ENCODE results near the gene CCT6A. TPM values are rescaled to one million over a fixed set of nuclear protein-coding genes. Genes with fewer than 3 reads are reported as not detected.
"Not testable (repeated sequence)": the region's sequence is repeated elsewhere in the genome, so short reads cannot be mapped to it uniquely, and the experiment has no call there.

Gene CCT6A
- total and polyA plus RNA-seq, 2 of the 4 experiments (the other 2 are of a cell fraction), result 135 to 265 TPM

GRCh38 chr7:56030340-56030739 is 21.2 kb upstream of the CCT6A start:
- Histone ChIP-seq H2AFZ (replicated peaks; ENCODE audit: low read length, poor library complexity) (no peak overlapping the region), H3K9ac (ENCODE audit: low read depth, low read length) (no peak overlapping the region), H3K4ac (ENCODE audit: low read depth, low read length) (no peak overlapping the region), H2BK5ac (ENCODE audit: low read depth, low read length, poor library complexity, severe bottlenecking) (no peak overlapping the region), H3K4me1 (ENCODE audit: control insufficient read depth, insufficient read depth, low read length) (peaks cover 8% of the 10 kb centered on the region), H2AK9ac (replicated peaks; ENCODE audit: low read depth, low read length, poor library complexity) (no peak overlapping the region), H2AK5ac (ENCODE audit: low read depth, low read length) (no peak overlapping the region), H3K9me1 (ENCODE audit: insufficient read depth, low read length) (peaks cover 12% of the 10 kb centered on the region; the same call in 1 of the 2 replicates), H3K14ac (replicated peaks; ENCODE audit: low read depth, low read length) (no peak overlapping the region), H2BK120ac (ENCODE audit: low read depth, low read length) (no peak overlapping the region), H3K36me3 (ENCODE audit: control insufficient read depth, insufficient read depth, low read length) (peaks cover 7% of the 10 kb centered on the region), H3K4me3 (ENCODE audit: insufficient read depth, low read depth, low read length) (no peak overlapping the region), H3K18ac (ENCODE audit: low read depth, low read length) (no peak overlapping the region), H3K4me2 (ENCODE audit: low read depth, low read length) (no peak overlapping the region), H4K5ac (ENCODE audit: low read depth, low read length) (no peak overlapping the region), H4K91ac (ENCODE audit: insufficient read depth, low read depth, low read length) (no peak overlapping the region), H3K23ac (ENCODE audit: low read depth, low read length) (no peak overlapping the region), H4K8ac (ENCODE audit: low read depth in 2 of 2, low read length in 2 of 2) (no peak overlapping the region), H3K56ac (ENCODE audit: extremely low read depth, insufficient read depth, low read length) (no peak overlapping the region), H4K20me1 (ENCODE audit: insufficient read depth, low read length) (peaks cover 3% of the 10 kb centered on the region; the same call in 1 of the 2 replicates), H3K27me3 (ENCODE audit: control insufficient read depth, insufficient read depth, low read length) (no peaks in the 10 kb centered on the region), H3K79me1 (ENCODE audit: low read depth in 1 of 2, low read length in 2 of 2) (peaks cover 19 to 58% of the 10 kb centered on the region in 2 experiments), H3K9me3 (ENCODE audit: control insufficient read depth, insufficient read depth, low read length) (no peaks in the 10 kb centered on the region), H3K27ac (ENCODE audit: insufficient read depth, low read length) (no peak overlapping the region), H2BK20ac (ENCODE audit: low read depth, low read length) (no peak overlapping the region), H2BK15ac (ENCODE audit: low read depth, low read length) (no peak overlapping the region)
- intact Hi-C loops (cut with micrococcal nuclease) (no loop called here), dilution Hi-C loops (cut with HindIII; ENCODE audit: low sequenced_read_pairs, unreplicated experiment) (no loop called here), in situ Hi-C loops (cut with MboI; ENCODE audit: low sequenced_read_pairs) (no loop called here)
- WGBS, 2 experiments (ENCODE audit: extremely low coverage in 2 of 2, insufficient read length in 1 of 2), result no CpG with 5 or more reads among the region's 8 CpGs
- no TSS peak for BruUV-seq (replicated peaks)
- no peak for DNase-seq
- no peak for TF ChIP-seq RFX5 (IDR thresholded peaks at IDR 0.05; ENCODE audit: low read depth, low read length)
- TF ChIP-seq CTCF (conservative IDR thresholded peaks at IDR 0.05; ENCODE audit: low read depth, low read length), result no peak
- no peak for TF ChIP-seq MXI1 (IDR thresholded peaks at IDR 0.05; ENCODE audit: borderline replicate concordance, low read depth, low read length)
- CTCF ChIA-PET, result no interaction called here
- ATAC-seq (ENCODE audit: low read depth), result no peak
- POLR2A ChIA-PET (ENCODE audit: unreplicated experiment), result no interaction called here

DNA sequence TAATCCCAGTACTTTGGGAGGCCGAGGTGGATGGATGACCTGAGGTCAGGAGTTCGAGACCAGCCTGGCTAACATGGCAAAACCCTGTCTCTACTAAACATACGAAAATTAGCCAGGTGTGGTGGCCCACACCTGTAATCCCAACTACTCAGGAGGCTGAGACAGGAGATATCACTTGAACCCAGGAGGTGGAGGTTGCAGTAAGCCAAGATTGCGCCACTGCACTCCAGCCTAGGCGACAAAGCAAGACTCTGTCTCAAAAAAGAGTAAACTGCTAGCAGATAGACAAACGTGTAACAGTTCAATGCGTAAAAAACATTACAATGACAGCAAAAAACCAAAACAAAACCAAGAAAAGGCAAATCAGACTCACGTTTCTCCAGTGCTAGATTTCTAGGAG is 20.0 kb upstream of the CCT6A start:
- H2AK5ac ChIP-seq (ENCODE audit: low read depth, low read length); H3K9me3 ChIP-seq (ENCODE audit: control insufficient read depth, insufficient read depth, low read length); H3K27me3 ChIP-seq (ENCODE audit: control insufficient read depth, insufficient read depth, low read length); H4K5ac ChIP-seq (ENCODE audit: low read depth, low read length); H4K8ac ChIP-seq (ENCODE audit: low read depth in 2 of 2, low read length in 2 of 2); H2BK120ac ChIP-seq (ENCODE audit: low read depth, low read length); dilution Hi-C loops (cut with HindIII; ENCODE audit: low sequenced_read_pairs, unreplicated experiment); H3K4ac ChIP-seq (ENCODE audit: low read depth, low read length); H3K36me3 ChIP-seq (ENCODE audit: control insufficient read depth, insufficient read depth, low read length); H2BK15ac ChIP-seq (ENCODE audit: low read depth, low read length); DNase-seq; H2BK5ac ChIP-seq (ENCODE audit: low read depth, low read length, poor library complexity, severe bottlenecking); H2BK20ac ChIP-seq (ENCODE audit: low read depth, low read length); H3K9ac ChIP-seq (ENCODE audit: low read depth, low read length); H2AK9ac ChIP-seq (replicated peaks; ENCODE audit: low read depth, low read length, poor library complexity); H4K20me1 ChIP-seq (ENCODE audit: insufficient read depth, low read length); intact Hi-C loops (cut with micrococcal nuclease); H4K91ac ChIP-seq (ENCODE audit: insufficient read depth, low read depth, low read length); BruUV-seq (replicated peaks); CTCF ChIA-PET; H3K14ac ChIP-seq (replicated peaks; ENCODE audit: low read depth, low read length); H2AFZ ChIP-seq (replicated peaks; ENCODE audit: low read length, poor library complexity); in situ Hi-C loops (cut with MboI; ENCODE audit: low sequenced_read_pairs); H3K9me1 ChIP-seq (ENCODE audit: insufficient read depth, low read length); H3K4me3 ChIP-seq (ENCODE audit: insufficient read depth, low read depth, low read length); H3K4me2 ChIP-seq (ENCODE audit: low read depth, low read length); H3K56ac ChIP-seq (ENCODE audit: extremely low read depth, insufficient read depth, low read length); H3K4me1 ChIP-seq (ENCODE audit: control insufficient read depth, insufficient read depth, low read length); H3K18ac ChIP-seq (ENCODE audit: low read depth, low read length); POLR2A ChIA-PET (ENCODE audit: unreplicated experiment); H3K27ac ChIP-seq (ENCODE audit: insufficient read depth, low read length); ATAC-seq (ENCODE audit: low read depth): not testable (repeated sequence)
- WGBS, 2 experiments (ENCODE audit: extremely low coverage in 2 of 2, insufficient read length in 1 of 2), result 100% methylated on average over 1 of the region's 8 CpGs; no CpG with 5 or more reads in 1 of the 2 experiments
- Histone ChIP-seq H3K23ac (ENCODE audit: low read depth, low read length) (0 out of 2 replicates have a peak overlapping the region, but pooled peaks have one; percentile 25), H3K79me1 (ENCODE audit: low read depth in 1 of 2, low read length in 2 of 2) (peaks cover 19 to 51% of the 10 kb centered on the region in 2 experiments)
